Mucosa of descending colon (tissue), 3 donors: ENCODE data around the gene SOX13. TPM values are rescaled to one million over a fixed set of nuclear protein-coding genes. Genes with fewer than 3 reads are reported as not detected.

ENCODE experiments used
- ATAC-seq: fragments of 200-7000 bp; cut with Tn5 transposase; one replicate; pipeline ENCODE4 v1.9.1; 2020; ENCODE audit warnings: mild to moderate bottlenecking, moderate library complexity
- DNase-seq, 3 donors: peaks; one replicate each; pipeline ENCODE4 v3.0.0-alpha.2; 2020
- H3K36me3 ChIP-seq: fragments of 200-600 bp; one replicate; pipeline ENCODE4 v1.8.0; 2021; ENCODE audit warnings: low read depth, mild to moderate bottlenecking
- H3K4me1 ChIP-seq: fragments of 200-600 bp; one replicate; pipeline ENCODE4 v1.8.0; 2021; ENCODE audit warnings: low read depth, mild to moderate bottlenecking
- H3K4me3 ChIP-seq: fragments of 200-600 bp; one replicate; pipeline ENCODE4 v1.8.0; 2021; ENCODE audit warnings: mild to moderate bottlenecking
- H3K9me3 ChIP-seq: fragments of 200-600 bp; one replicate; pipeline ENCODE4 v1.8.0; 2021; ENCODE audit warnings: mild to moderate bottlenecking
- intact Hi-C, 2 donors: fragments of 100-400 bp; cut with DNase I in 1 of 2; cut with micrococcal nuclease in 1 of 2; formaldehyde crosslinking; loops; one replicate each; pipeline versions ENCODE4 v1.11.0 to v1.11.1; 2022; cut with DNase I, micrococcal nuclease
- total RNA-seq, 3 donors: library from RNA; stranded (reverse); fragmentation: NEBNext Ultra II Directional in 2 of 3; extraction: Animal tissue kit (Norgen Biotek cat#: 25700) in 2 of 3; gene quantifications; one replicate each; pipeline versions ENCODE4 v1.2.1 to v1.2.4, GENCODE V29; 2021 to 2023
- TF ChIP-seq, protein P1 (sequence below): fragments of 200-600 bp; IDR thresholded peaks from one replicate; pipeline ENCODE4 v1.8.0; 2022; ENCODE audit warnings: antibody characterized with exemption, mild to moderate bottlenecking
- donor health status: DM: no; HTN: no; CAD: no; lungs with moderate emphysema.
- donor health status: DM: no; HTN: no; CAD: no.
- donor health status: DM: no; HTN: yes; CAD: no.

Gene SOX13
- total RNA-seq, 3 donors from 2014 or later, result 39.8 to 69.2 (median 40.7) TPM

DNA sequence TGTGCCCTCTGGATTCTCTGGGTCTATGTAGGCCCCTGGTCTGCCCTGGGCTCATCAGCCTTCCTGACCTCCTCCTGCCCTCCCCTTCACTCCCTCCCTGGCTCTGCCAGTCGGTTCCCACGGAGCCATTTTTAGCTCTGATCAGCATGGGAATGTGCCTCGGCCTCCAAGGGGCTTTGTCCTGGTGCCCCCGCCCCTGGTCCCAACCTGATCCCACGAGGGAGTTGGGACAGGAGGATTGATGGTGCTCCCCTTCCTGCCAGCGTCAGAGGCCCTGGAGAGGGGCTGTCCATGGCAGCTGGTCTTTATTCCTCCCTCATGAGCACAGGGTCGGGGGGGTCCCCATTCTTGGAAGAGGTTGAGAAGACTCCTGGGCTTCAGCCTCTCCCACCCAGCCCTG is 54.0 kb downstream of the SOX13 start:
- Histone ChIP-seq H3K9me3 (no peaks in the 10 kb centered on the region), H3K36me3 (no peaks in the 10 kb centered on the region), H3K4me3 (no peak overlapping the region), H3K4me1 (no peaks in the 10 kb centered on the region)
- intact Hi-C loops, result loop anchor here (5.0 to 10.0 kb wide), 3 partner anchors 52 to 265 kb away; partner anchors contain the start of genes SNRPE (in 1 of the 2) and SOX13 (in 1 of the 2)
- DNase-seq (no peak), ATAC-seq (no peak)
- TF ChIP-seq, protein P1, sequence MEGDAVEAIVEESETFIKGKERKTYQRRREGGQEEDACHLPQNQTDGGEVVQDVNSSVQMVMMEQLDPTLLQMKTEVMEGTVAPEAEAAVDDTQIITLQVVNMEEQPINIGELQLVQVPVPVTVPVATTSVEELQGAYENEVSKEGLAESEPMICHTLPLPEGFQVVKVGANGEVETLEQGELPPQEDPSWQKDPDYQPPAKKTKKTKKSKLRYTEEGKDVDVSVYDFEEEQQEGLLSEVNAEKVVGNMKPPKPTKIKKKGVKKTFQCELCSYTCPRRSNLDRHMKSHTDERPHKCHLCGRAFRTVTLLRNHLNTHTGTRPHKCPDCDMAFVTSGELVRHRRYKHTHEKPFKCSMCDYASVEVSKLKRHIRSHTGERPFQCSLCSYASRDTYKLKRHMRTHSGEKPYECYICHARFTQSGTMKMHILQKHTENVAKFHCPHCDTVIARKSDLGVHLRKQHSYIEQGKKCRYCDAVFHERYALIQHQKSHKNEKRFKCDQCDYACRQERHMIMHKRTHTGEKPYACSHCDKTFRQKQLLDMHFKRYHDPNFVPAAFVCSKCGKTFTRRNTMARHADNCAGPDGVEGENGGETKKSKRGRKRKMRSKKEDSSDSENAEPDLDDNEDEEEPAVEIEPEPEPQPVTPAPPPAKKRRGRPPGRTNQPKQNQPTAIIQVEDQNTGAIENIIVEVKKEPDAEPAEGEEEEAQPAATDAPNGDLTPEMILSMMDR, result no peak

DNA sequence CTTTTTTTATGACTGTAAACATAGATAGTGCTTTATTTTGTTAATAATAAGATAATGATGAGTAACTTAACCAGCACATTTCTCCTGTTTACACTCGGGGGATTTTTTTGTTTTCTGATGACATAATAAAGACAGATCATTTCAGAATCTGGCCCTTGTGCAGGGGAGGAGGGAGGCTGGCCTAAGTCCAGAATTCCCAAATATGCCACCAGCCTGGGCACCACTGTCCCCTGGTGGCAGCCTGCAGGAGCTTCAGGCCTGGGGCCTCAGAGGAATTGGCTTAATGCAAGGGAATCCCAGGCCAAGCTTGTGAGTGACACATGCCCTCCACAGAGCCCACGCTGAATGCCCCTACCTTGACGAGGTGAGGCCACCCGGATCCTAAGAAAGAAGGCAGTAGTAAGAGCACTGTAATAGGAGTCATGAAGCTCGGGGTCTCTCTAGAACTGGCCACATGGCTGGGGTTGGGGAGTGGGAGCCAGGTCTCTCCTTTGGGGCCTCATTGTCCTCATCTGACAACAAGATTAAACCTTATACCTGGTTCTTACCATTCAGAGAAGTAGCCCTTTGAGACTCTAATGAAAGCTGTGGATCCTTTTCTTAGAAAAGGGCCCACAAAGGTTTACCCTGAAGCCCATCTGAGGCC is 54.8 kb downstream of the SOX13 start:
- no peaks in the 10 kb centered on the region for H3K9me3 ChIP-seq
- peak in 2 of 3 donors; percentile 67 to 69 for DNase-seq
- TF ChIP-seq, protein P1, result peak; percentile 90
- no peaks in the 10 kb centered on the region for H3K36me3 ChIP-seq
- peak; percentile 67 for ATAC-seq
- H3K4me1 ChIP-seq, result no peaks in the 10 kb centered on the region
- H3K4me3 ChIP-seq, result no peak overlapping the region
- intact Hi-C loops, result loop anchor here (5.0 to 10.0 kb wide), 3 partner anchors 53 to 265 kb away; partner anchors contain the start of genes SNRPE (in 1 of the 2) and SOX13 (in 1 of the 2)

DNA sequence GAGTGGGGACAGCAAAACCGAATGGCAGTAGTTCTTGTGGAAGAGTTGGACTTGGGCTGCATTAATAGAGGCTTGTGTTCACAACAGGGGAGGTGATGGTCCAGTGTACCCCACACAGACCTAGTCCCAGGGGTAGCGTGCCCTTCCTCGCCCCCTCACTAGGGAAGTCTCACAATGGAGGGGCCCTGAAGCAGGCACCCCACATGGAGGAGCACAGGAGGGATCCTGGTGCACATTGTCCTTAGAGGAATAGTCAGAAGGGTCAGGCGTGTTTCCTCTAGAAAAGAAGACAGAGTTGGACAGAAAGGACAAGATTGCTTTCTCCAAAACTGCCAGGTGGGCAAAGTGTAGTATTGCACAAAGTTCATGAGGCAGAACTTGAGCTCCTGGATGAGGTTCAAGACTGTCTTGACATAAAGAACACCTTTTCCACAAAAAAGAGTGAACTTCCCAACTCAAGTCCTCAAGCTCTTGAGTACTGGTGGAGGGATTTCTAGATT is 55.6 kb downstream of the SOX13 start:
- no peak overlapping the region for H3K4me3 ChIP-seq
- no peaks in the 10 kb centered on the region for H3K4me1 ChIP-seq
- intact Hi-C loops, result loop anchor here (5.0 to 10.0 kb wide), 3 partner anchors 54 to 266 kb away; partner anchors contain the start of genes SNRPE (in 1 of the 2) and SOX13 (in 1 of the 2)

DNA sequence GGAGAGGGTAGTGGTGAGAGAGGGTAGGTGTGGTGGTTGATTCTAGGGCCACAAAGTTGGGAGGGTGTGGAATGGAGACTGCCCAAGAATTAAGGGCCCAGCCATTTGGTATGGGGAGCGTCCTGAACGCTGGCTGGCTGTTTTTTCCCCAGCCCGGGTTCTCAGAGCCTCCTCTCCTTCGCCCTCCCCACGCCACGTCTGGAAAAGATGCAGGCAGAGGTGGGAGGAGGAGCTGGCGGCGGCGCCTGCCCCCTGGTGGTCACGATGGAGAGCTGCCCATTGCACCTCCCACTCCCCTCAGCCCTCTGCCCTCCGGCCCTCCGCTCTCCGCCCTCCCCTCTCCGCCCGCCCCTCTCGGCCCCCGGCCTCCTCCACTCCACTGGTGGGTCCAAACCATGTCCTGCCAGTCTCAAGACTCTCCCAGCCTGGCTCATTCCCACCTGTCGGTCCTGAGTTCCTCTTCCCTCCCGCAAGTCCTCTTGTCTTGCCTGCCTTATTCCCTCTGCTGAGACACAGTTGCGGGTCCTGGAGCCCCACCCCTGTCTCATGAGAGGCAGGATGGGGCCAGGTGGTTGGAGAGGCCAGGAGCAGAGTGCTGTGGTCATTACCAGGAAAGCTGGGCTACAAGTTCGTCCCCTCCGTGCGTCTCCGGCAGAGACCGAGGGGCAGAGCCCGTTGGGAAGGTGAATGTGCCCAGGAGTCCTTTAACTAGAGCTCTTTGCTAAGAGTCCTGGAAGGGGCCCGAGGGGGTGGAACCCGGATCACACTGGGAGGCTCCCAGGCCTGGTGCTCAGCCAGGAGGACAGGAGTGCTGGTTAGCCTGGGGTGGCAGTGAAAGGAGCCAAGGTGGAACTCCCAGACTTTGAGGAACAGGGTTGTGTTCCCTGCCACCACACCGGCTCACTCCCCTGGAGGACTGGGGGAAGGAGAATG is 56.3 kb downstream of the SOX13 start:
- TF ChIP-seq, protein P1, result peak; percentile 69
- Histone ChIP-seq H3K9me3 (no peaks in the 10 kb centered on the region), H3K4me3 (no peak overlapping the region), H3K36me3 (no peaks in the 10 kb centered on the region), H3K4me1 (no peaks in the 10 kb centered on the region)
- intact Hi-C loops, result loop anchor here (5.0 to 10.0 kb wide), 3 partner anchors 54 to 267 kb away; partner anchors contain the start of genes SNRPE (in 1 of the 2) and SOX13 (in 1 of the 2)
- DNase-seq (peak; percentile 61 to 79 (median 71)), ATAC-seq (peak; percentile 90)

More for the DNA sequence above, 55.6 kb downstream of the SOX13 start:
- ATAC-seq (no peak), DNase-seq (no peak)
- TF ChIP-seq, protein P1, result no peak
- no peaks in the 10 kb centered on the region for H3K9me3 ChIP-seq
- H3K36me3 ChIP-seq, result no peaks in the 10 kb centered on the region

DNA sequence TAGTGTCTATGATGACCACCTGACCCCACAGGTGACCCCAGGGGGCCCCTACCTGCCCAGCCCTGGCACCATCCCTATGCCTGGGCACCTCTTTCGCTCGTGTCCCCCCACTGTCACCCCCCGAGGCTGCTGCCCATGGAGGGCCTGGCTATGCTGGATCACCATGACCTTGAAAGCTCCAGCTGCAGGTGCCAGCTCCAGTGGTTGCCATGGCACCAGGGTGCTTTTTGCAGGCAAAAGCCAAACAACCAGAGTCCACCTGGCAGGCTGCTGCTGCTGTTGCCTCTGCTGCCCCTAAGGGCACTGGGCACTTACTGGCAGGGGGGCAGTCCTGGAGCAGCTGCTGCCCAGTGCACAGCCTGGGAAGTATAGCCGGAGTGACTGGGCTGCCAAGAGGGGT is 57.3 kb downstream of the SOX13 start:
- no peak overlapping the region for H3K4me3 ChIP-seq
- intact Hi-C loops, result no loop called here
- ATAC-seq, result peak; percentile 9

More for the DNA sequence above, 57.3 kb downstream of the SOX13 start:
- no peaks in the 10 kb centered on the region for H3K36me3 ChIP-seq
- no peaks in the 10 kb centered on the region for H3K9me3 ChIP-seq
- no peaks in the 10 kb centered on the region for H3K4me1 ChIP-seq
- TF ChIP-seq, protein P1, result no peak
- no peak for DNase-seq
